ENCODE measurements around the gene ANKRD10. TPM values are rescaled to one million over a fixed set of nuclear protein-coding genes. Genes with fewer than 3 reads are reported as not detected.

The ANKRD10 gene
- total RNA-seq, 1 donor from 2014 or later: 157 TPM

DNA sequence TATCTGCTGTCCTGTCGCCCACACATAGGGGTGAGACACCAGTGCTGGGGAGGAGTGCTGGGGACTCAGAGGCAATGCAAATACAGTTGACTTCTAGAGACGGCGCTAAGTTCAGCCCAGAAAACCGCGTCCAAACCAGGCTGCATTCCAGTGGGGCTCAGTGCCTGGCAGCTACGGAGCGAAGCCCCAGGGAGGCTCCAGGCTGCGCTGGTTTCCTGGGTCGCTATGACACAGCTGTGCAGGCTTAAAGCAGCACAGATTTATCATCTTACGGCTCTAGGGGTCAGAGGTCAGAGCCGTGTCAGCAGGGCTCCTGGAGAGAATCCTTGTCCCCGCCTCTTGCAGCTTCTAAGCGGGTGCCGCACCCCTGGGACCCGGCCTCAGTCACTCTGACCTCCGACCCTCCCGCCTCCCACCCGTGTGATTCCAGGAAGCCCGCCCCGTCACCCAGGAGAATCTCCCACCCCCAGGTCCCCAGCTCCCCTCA is 61.6 kb downstream of the ANKRD10 start:
- DNase-seq (ENCODE audit: low read depth) (no peak), FAIRE-seq (no peak)
- Mint-ChIP-seq H3K36me3 (ENCODE audit: low read depth, unreplicated experiment) (peaks cover 2% of the 10 kb centered on the region), H3K27me3 (ENCODE audit: low read depth, unreplicated experiment) (peaks cover 3% of the 10 kb centered on the region), H3K4me1 (ENCODE audit: low read depth, unreplicated experiment) (no peaks in the 10 kb centered on the region), H3K4me3 (ENCODE audit: unreplicated experiment) (no peak overlapping the region), H3K9me3 (ENCODE audit: unreplicated experiment) (peaks cover 10% of the 10 kb centered on the region), H3K27ac (ENCODE audit: unreplicated experiment) (no peak overlapping the region)
- Histone ChIP-seq H3K9me3 (ENCODE audit: insufficient read depth, low read depth, low read length) (peaks cover 4% of the 10 kb centered on the region), H3K4me3 (ENCODE audit: insufficient read depth, low read depth, low read length) (no peak overlapping the region), H3K36me3 (ENCODE audit: insufficient read depth, low read length) (no peaks in the 10 kb centered on the region), H3K4me1 (ENCODE audit: insufficient read depth, low read length) (no peaks in the 10 kb centered on the region), H2AFZ (ENCODE audit: low read depth, low read length) (peak overlapping the region; percentile 39), H3K4me2 (ENCODE audit: low read length) (peak overlapping the region; percentile 61), H3K9ac (ENCODE audit: low read length) (no peak overlapping the region), H3K79me2 (ENCODE audit: insufficient read depth, low read length) (no peaks in the 10 kb centered on the region), H3K27me3 (ENCODE audit: insufficient read depth, low read length) (peaks cover 6% of the 10 kb centered on the region), H3K27ac (ENCODE audit: low read depth, low read length) (no peak overlapping the region), H4K20me1 (ENCODE audit: insufficient read depth, low read length) (no peaks in the 10 kb centered on the region)
- TF ChIP-seq EZH2 (IDR thresholded peaks at IDR 0.05; ENCODE audit: insufficient read depth, low read length): no peak
- TF ChIP-seq, protein P1, sequence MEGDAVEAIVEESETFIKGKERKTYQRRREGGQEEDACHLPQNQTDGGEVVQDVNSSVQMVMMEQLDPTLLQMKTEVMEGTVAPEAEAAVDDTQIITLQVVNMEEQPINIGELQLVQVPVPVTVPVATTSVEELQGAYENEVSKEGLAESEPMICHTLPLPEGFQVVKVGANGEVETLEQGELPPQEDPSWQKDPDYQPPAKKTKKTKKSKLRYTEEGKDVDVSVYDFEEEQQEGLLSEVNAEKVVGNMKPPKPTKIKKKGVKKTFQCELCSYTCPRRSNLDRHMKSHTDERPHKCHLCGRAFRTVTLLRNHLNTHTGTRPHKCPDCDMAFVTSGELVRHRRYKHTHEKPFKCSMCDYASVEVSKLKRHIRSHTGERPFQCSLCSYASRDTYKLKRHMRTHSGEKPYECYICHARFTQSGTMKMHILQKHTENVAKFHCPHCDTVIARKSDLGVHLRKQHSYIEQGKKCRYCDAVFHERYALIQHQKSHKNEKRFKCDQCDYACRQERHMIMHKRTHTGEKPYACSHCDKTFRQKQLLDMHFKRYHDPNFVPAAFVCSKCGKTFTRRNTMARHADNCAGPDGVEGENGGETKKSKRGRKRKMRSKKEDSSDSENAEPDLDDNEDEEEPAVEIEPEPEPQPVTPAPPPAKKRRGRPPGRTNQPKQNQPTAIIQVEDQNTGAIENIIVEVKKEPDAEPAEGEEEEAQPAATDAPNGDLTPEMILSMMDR (IDR thresholded peaks at IDR 0.05; ENCODE audit: insufficient read depth, low read depth, low read length): no peak

DNA sequence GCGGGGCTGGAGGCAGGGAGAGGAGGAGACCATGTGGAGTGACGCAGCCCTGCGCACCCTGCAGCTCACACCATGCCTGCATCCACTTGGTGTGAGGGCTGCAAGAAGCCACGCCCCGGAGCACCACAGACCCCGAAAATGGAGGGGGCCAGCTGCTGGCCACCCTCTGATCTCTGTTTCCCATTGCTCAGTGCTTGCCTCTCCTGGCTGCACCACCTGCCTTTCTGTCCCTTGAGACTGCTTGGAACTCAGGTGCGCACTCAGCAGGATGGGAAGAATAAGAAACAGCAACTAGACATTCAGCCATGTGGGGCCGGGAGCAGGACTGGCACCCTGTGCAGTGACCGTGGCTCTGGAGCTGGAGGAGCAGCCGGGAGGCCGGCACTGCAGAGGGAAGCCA is 64.0 kb downstream of the ANKRD10 start:
- no peaks in the 10 kb centered on the region for H3K4me1 ChIP-seq (ENCODE audit: insufficient read depth, low read length)
- H3K27me3 Mint-ChIP-seq (ENCODE audit: low read depth, unreplicated experiment): no peaks in the 10 kb centered on the region
- no peaks in the 10 kb centered on the region for H3K4me1 Mint-ChIP-seq (ENCODE audit: low read depth, unreplicated experiment)
- no peaks in the 10 kb centered on the region for H3K9me3 ChIP-seq (ENCODE audit: insufficient read depth, low read depth, low read length)
- no peak overlapping the region for H3K27ac ChIP-seq (ENCODE audit: low read depth, low read length)
- TF ChIP-seq, protein P1 (IDR thresholded peaks at IDR 0.05; ENCODE audit: insufficient read depth, low read depth, low read length): no peak
- TF ChIP-seq EZH2 (IDR thresholded peaks at IDR 0.05; ENCODE audit: insufficient read depth, low read length): no peak
- H3K9ac ChIP-seq (ENCODE audit: low read length): no peak overlapping the region
- no peak overlapping the region for H3K4me3 Mint-ChIP-seq (ENCODE audit: unreplicated experiment)
- peaks cover 8% of the 10 kb centered on the region for H3K27me3 ChIP-seq (ENCODE audit: insufficient read depth, low read length)
- no peak overlapping the region for H3K4me2 ChIP-seq (ENCODE audit: low read length)
- peaks cover 2% of the 10 kb centered on the region for H3K9me3 Mint-ChIP-seq (ENCODE audit: unreplicated experiment)
- H3K36me3 ChIP-seq (ENCODE audit: insufficient read depth, low read length): no peaks in the 10 kb centered on the region
- H4K20me1 ChIP-seq (ENCODE audit: insufficient read depth, low read length): no peaks in the 10 kb centered on the region
- H3K27ac Mint-ChIP-seq (ENCODE audit: unreplicated experiment): no peak overlapping the region
- FAIRE-seq (no peak), DNase-seq (ENCODE audit: low read depth) (no peak)
- H3K4me3 ChIP-seq (ENCODE audit: insufficient read depth, low read depth, low read length): no peak overlapping the region
- H2AFZ ChIP-seq (ENCODE audit: low read depth, low read length): no peak overlapping the region
- no peaks in the 10 kb centered on the region for H3K36me3 Mint-ChIP-seq (ENCODE audit: low read depth, unreplicated experiment)
- H3K79me2 ChIP-seq (ENCODE audit: insufficient read depth, low read length): no peaks in the 10 kb centered on the region

DNA sequence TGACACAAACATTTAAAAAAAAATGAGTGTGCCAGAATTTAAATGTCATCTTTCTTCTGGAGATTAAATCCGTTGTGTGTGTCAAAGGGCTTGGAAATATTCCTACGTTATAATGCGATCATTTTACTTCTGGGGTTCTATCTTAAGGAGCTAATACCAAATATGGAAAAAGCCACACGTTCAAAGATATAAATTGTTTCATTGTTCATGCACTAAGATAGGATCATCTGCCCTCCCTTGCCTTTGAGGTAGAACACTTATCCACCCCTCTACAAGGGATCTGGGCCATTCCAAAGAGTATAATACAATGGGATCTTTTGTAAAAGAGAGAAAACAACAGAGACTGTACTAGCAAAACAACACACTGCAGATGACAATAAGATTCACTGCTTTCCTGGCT is 64.9 kb downstream of the ANKRD10 start:
- FAIRE-seq: no peak
- Histone ChIP-seq H3K79me2 (ENCODE audit: insufficient read depth, low read length) (no peaks in the 10 kb centered on the region), H3K27ac (ENCODE audit: low read depth, low read length) (no peak overlapping the region), H3K27me3 (ENCODE audit: insufficient read depth, low read length) (peaks cover 8% of the 10 kb centered on the region), H3K4me2 (ENCODE audit: low read length) (no peak overlapping the region), H4K20me1 (ENCODE audit: insufficient read depth, low read length) (no peaks in the 10 kb centered on the region), H3K9me3 (ENCODE audit: insufficient read depth, low read depth, low read length) (no peaks in the 10 kb centered on the region), H3K4me1 (ENCODE audit: insufficient read depth, low read length) (no peaks in the 10 kb centered on the region), H2AFZ (ENCODE audit: low read depth, low read length) (no peak overlapping the region), H3K9ac (ENCODE audit: low read length) (no peak overlapping the region), H3K36me3 (ENCODE audit: insufficient read depth, low read length) (no peaks in the 10 kb centered on the region), H3K4me3 (ENCODE audit: insufficient read depth, low read depth, low read length) (no peak overlapping the region)
- TF ChIP-seq, protein P1 (IDR thresholded peaks at IDR 0.05; ENCODE audit: insufficient read depth, low read depth, low read length): no peak
- TF ChIP-seq EZH2 (IDR thresholded peaks at IDR 0.05; ENCODE audit: insufficient read depth, low read length): no peak
- Mint-ChIP-seq H3K9me3 (ENCODE audit: unreplicated experiment) (no peaks in the 10 kb centered on the region), H3K27ac (ENCODE audit: unreplicated experiment) (no peak overlapping the region), H3K4me3 (ENCODE audit: unreplicated experiment) (no peak overlapping the region), H3K27me3 (ENCODE audit: low read depth, unreplicated experiment) (no peaks in the 10 kb centered on the region), H3K36me3 (ENCODE audit: low read depth, unreplicated experiment) (no peaks in the 10 kb centered on the region), H3K4me1 (ENCODE audit: low read depth, unreplicated experiment) (no peaks in the 10 kb centered on the region)
- DNase-seq (ENCODE audit: low read depth): no peak
